Esophagus muscularis mucosa (tissue), 4 donors: ENCODE results near the gene MYLK. TPM values are rescaled to one million over a fixed set of nuclear protein-coding genes. Genes with fewer than 3 reads are reported as not detected.
"Not testable (repeated sequence)": the region's sequence is repeated elsewhere in the genome, so short reads cannot be mapped to it uniquely, and the experiment has no call there.

Experiments
- DNase-seq: peaks from one replicate; pipeline ENCODE4 v3.0.0-alpha.2; 2017; ENCODE audit errors: extremely low spot score
- H3K27ac ChIP-seq, 4 donors: fragments of 200-600 bp; sonication (generic); replicated peaks in 1 of 4; 1 replicate in 3 of 4; 2 replicates in 1 of 4; pipeline ENCODE4 v1.5.1; 2016 to 2019; ENCODE audit warnings: mild to moderate bottlenecking in 1 of 4
- H3K27me3 ChIP-seq, 4 donors: fragments of 200-600 bp; sonication (generic); one replicate each; pipeline versions ENCODE4 v1.5.1 to v1.6.0; 2016 to 2019
- H3K36me3 ChIP-seq, 4 donors: fragments of 200-600 bp; sonication (generic); one replicate each; pipeline ENCODE4 v1.5.1; 2016 to 2019
- H3K4me1 ChIP-seq, 4 donors: fragments of 200-600 bp; sonication (generic); one replicate each; pipeline ENCODE4 v1.5.1; 2016 to 2019
- H3K4me3 ChIP-seq, 4 donors: fragments of 200-600 bp; sonication (generic); 1 replicate in 2 of 4; 2 replicates in 2 of 4; pipeline ENCODE4 v1.5.1; 2016 to 2019; ENCODE audit warnings: mild to moderate bottlenecking in 4 of 4, moderate library complexity in 1 of 4
- H3K9me3 ChIP-seq, 4 donors: fragments of 200-600 bp; sonication (generic); 1 replicate in 3 of 4; 2 replicates in 1 of 4; pipeline ENCODE4 v1.5.1; 2016 to 2019
- EP300 ChIP-seq: sonication (generic); formaldehyde crosslinking; IDR thresholded peaks from one replicate; pipeline ENCODE4 v1.6.1; 2017; ENCODE audit warnings: antibody characterized with exemption
- POLR2A ChIP-seq: fragments of 450-650 bp; IDR thresholded peaks from one replicate; pipeline ENCODE4 v1.6.1; 2017; ENCODE audit warnings: antibody characterized with exemption, moderate library complexity, mild to moderate bottlenecking, low read depth
- POLR2AphosphoS5 ChIP-seq, 2 donors: sonication (generic); formaldehyde crosslinking; IDR thresholded peaks; one replicate each; pipeline ENCODE4 v1.6.1; 2017; ENCODE audit warnings: antibody characterized with exemption in 2 of 2
- WGBS: methylation state at CpG from one replicate; pipeline ENCODE4 v1.1.5; 2018; 5-methylcytosine and 5-hydroxymethylcytosine counted together
- intact Hi-C: fragments of 100-400 bp; cut with DNase I; formaldehyde crosslinking; loops from one replicate; pipeline ENCODE4 v1.15.1; 2023
- total RNA-seq, 4 donors: library from RNA; depleted of rRNA; stranded (reverse); fragments of >200 nt; gene quantifications; one replicate each; pipeline versions ENCODE4 v1.1.0 to v1.2.1, GENCODE V29; 2016
- TF ChIP-seq, protein P1 (sequence below), 3 experiments: fragments of 200-600 bp in 2 of 3; fragments of 450-650 bp in 1 of 3; sonication (generic) in 2 of 3; IDR thresholded peaks; one replicate each; pipeline ENCODE4 v1.5.1; 2017 to 2019; ENCODE audit warnings: antibody characterized with exemption in 3 of 3, mild to moderate bottlenecking in 2 of 3, moderate library complexity in 1 of 3

The MYLK gene
- total RNA-seq, 4 donors from 2014 or later = 1,983 to 3,208 (median 2,554) TPM

DNA sequence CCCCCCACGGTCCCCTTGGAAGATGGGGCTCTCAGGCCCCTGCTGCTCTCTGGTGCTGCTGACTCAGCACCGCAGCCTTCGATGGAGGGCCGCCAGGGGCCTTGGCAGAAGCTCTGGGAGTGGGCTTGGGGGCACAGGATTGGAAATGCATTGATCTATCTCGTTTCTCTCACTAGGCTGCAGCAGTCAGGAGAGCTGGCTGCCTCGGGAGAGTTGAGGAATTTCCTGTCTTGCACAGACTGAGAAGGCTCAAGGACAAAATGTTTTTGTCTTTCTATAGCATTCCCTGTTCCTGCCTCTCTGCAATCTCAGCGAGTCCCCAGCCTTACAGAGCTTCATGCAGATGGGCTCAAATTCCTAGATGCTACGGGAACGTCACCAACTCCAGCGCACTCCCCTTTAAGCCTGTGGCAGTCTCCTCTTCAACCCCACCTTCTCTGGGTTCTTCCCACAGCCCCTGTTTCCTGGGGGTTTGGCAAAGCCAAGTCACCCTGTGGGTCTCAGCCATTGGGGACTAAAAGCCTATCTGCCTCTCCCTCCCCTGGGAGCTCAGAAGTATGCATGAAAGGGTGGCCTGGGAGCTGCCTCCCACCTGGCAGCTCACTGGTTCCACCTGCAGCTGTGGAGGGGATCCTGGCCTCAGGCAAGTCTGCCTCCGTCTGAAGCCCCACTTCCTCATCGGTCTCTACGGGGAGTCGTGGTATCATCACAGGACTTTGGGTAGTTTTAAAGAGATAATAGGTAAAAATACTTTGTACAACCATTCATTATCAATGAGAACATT, 171.9 kb downstream of the MYLK start:
- Histone ChIP-seq H3K27me3 (no peaks in the 10 kb centered on the region), H3K36me3 (peaks cover 0 to 4% (median 0%) of the 10 kb centered on the region in 4 donors), H3K27ac (peak overlapping the region; percentile 85 to 91 (median 88)), H3K4me1 (peaks cover 11 to 47% (median 36%) of the 10 kb centered on the region in 4 donors), H3K9me3 (no peaks in the 10 kb centered on the region), H3K4me3 (no peak overlapping the region)
- intact Hi-C loops = no loop called here
- 67% methylated on average over 13 of the region's 14 CpGs for WGBS
- no peak for DNase-seq
- TF ChIP-seq POLR2AphosphoS5 (IDR thresholded peaks at IDR 0.05) (peak; percentile 22 to 54), POLR2A (no peak), EP300 (no peak)
- TF ChIP-seq, protein P1, sequence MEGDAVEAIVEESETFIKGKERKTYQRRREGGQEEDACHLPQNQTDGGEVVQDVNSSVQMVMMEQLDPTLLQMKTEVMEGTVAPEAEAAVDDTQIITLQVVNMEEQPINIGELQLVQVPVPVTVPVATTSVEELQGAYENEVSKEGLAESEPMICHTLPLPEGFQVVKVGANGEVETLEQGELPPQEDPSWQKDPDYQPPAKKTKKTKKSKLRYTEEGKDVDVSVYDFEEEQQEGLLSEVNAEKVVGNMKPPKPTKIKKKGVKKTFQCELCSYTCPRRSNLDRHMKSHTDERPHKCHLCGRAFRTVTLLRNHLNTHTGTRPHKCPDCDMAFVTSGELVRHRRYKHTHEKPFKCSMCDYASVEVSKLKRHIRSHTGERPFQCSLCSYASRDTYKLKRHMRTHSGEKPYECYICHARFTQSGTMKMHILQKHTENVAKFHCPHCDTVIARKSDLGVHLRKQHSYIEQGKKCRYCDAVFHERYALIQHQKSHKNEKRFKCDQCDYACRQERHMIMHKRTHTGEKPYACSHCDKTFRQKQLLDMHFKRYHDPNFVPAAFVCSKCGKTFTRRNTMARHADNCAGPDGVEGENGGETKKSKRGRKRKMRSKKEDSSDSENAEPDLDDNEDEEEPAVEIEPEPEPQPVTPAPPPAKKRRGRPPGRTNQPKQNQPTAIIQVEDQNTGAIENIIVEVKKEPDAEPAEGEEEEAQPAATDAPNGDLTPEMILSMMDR (IDR thresholded peaks at IDR 0.05) = no peak

DNA sequence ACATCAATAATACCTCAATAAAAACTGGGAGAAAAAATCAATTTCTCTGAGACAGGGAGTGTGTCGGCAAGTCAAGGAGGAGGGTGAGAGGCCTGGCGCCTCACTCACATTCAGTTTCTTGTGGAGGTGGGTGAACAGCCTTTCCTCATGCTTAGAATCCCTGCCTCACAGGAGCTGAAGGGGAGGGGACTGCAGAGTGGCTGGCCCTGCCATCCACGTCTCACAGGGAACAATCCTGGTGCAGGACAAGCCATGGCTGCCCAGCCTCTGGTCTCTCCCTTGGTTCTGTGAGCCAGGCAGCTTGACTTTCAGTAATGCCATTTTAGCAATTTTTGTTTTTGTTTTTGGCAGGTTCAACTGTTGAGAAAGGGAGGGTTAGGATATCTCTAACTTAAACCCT, 172.8 kb downstream of the MYLK start:
- intact Hi-C loops = no loop called here
- Histone ChIP-seq H3K4me1 (peaks cover 11 to 40% (median 34%) of the 10 kb centered on the region in 4 donors), H3K4me3 (no peak overlapping the region), H3K27me3 (no peaks in the 10 kb centered on the region), H3K36me3 (peaks cover 0 to 4% (median 0%) of the 10 kb centered on the region in 4 donors), H3K27ac (peak overlapping the region; percentile 85 to 91 (median 88)), H3K9me3 (no peaks in the 10 kb centered on the region)
- 81% methylated on average over 3 of the region's 3 CpGs for WGBS
- DNase-seq = no peak
- TF ChIP-seq POLR2AphosphoS5 (IDR thresholded peaks at IDR 0.05) (no peak), EP300 (no peak)

DNA sequence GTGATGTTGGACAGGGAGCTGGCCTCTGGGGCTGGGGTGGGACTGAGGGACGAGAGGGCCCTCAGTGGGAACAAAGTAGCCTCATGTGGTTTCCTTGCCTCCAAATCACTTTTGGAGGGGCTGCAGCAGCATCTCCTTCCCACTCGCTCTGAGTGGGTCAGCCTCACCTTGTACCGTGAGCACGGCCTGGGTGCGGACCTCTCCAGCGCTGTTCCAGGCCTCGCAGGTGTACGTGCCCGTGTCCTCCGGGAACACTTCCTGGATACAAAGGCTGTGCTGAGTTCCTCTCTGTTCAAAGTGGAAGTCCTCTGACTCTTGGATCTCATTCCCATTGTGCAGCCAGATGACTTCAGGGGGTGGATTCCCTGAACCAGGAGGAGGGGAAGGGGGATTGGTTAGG, 175.6 kb downstream of the MYLK start:
- intact Hi-C loops = no loop called here
- TF ChIP-seq, protein P1 (IDR thresholded peaks at IDR 0.05) = no peak
- TF ChIP-seq EP300 = no peak
- TF ChIP-seq POLR2A = no peak
- Histone ChIP-seq H3K36me3 (peaks cover 0 to 4% (median 0%) of the 10 kb centered on the region in 4 donors), H3K27me3 (no peaks in the 10 kb centered on the region), H3K9me3 (no peaks in the 10 kb centered on the region), H3K27ac (no peak overlapping the region), H3K4me3 (no peak overlapping the region), H3K4me1 (peaks cover 11 to 47% (median 44%) of the 10 kb centered on the region in 4 donors)
- no peak for DNase-seq
- WGBS = 98% methylated on average over 9 of the region's 10 CpGs

DNA sequence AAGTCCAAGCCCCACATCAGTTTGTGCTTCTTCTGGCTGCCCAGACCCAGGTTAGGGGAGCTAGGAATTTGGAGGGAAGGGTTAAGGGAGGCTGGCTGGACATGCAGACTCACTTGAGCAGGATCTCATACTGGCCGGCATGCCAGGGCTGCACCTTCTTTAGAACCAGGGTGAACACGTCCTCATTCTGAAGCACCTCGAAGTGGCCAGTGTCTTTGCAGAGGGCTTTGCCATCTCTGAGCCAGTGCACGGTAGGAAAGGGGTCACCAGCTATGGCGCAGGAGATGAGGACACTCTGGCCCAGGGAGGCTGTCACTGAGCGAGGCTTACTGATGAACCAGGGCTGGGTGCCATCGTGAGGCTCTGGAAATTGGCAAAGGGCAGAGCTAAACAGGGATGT, 176.5 kb downstream of the MYLK start:
- H3K27me3 ChIP-seq, H3K9me3 ChIP-seq, intact Hi-C loops, H3K4me3 ChIP-seq, H3K36me3 ChIP-seq, H3K27ac ChIP-seq, DNase-seq: not testable (repeated sequence)
- 89% methylated on average over 6 of the region's 7 CpGs for WGBS
- peaks cover 10 to 49% (median 47%) of the 10 kb centered on the region in 4 donors for H3K4me1 ChIP-seq

DNA sequence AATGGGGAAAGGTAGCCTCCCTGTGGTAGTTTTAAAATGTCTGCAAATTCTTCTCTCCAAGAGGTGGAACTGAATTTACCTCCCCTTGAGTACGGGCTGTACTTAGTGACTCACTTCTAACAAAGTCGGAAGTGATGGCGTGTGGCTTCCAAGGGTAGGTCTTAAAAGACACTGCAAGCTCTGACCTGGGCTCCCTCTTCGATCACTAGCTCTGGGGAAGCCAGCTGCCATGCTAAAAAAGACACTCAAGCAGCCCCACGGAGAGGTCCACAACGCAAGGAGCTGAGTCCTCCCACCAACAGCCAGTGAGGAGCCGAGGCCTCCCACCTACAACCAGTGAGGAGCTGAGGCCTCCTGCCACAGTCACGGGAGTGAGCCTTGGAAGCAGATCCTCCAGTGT, 177.3 kb downstream of the MYLK start:
- WGBS = 90% methylated on average over 7 of the region's 8 CpGs
- no peak for DNase-seq
- H3K27ac ChIP-seq = peak overlapping the region in 1 of 4 donors; percentile 11

More for the DNA sequence above, 177.3 kb downstream of the MYLK start:
- Histone ChIP-seq H3K4me3 (no peak overlapping the region), H3K36me3 (peaks cover 0 to 4% (median 0%) of the 10 kb centered on the region in 4 donors), H3K9me3 (no peaks in the 10 kb centered on the region), H3K4me1 (peaks cover 6 to 49% (median 47%) of the 10 kb centered on the region in 4 donors), H3K27me3 (no peaks in the 10 kb centered on the region)
- TF ChIP-seq EP300 (no peak), POLR2A (no peak), POLR2AphosphoS5 (IDR thresholded peaks at IDR 0.05) (no peak)
- TF ChIP-seq, protein P1 (IDR thresholded peaks at IDR 0.05) = no peak
- intact Hi-C loops = no loop called here
